HuH-7.5 (cell line): ENCODE measurements around the gene CCDC177.

Experiments used
- DNase-seq: peaks from one replicate; pipeline ENCODE4 v3.0.0; 2011; ENCODE audit warnings: low spot score

CCDC177 gene

DNA sequence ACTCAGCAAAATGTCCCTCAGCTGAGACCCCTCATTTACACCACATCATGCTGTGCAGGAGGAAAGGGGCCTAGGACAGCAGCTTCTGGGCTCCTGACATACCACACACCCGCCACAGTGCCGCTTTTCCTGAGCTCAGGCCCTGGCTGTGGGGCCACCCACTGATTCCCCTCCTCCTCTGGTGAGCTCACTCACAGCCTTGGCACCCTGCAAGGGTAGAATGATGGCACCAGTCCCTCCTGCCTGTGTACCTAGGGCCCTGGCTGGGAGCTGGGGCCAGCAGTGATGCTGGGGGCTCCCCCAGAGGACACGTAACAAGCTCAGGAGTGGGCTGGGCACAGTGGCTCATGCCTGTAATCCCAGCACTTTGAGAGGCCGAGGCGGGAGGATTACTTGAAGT, 45.7 kb downstream of the CCDC177 start:
- DNase-seq: no peak

GRCh38 chr14:69528143-69528542, 46.5 kb downstream of the CCDC177 start:
- DNase-seq: no peak

GRCh38 chr14:69527635-69528034, 47.0 kb downstream of the CCDC177 start:
- DNase-seq: no peak

- no peak for DNase-seq
Observed at GRCh38 chr14:69525896-69526295, 48.8 kb downstream of the CCDC177 start.

GRCh38 chr14:69522026-69522425, 52.6 kb downstream of the CCDC177 start:
- DNase-seq: no peak
